K562 (cell line): Measurements from ENCODE around the gene CABLES1. TPM values are rescaled to one million over a fixed set of nuclear protein-coding genes. Genes with fewer than 3 reads are reported as not detected.

ENCODE experiments used
- ATAC-seq: fragments of 200-7000 bp; cut with Tn5 transposase; 3 replicates; pipeline ENCODE4 v1.9.1; 2020; ENCODE audit warnings: moderate library complexity
- BruUV-seq: library from RNA; stranded (reverse); fragments of 400-500 nt; replicated peaks from 2 replicates; lab custom pipeline; 2021; lab: Mats Ljungman, UMichigan
- CTCF ChIA-PET: fragments of 300-600 bp; formaldehyde crosslinking; extraction: SDS; loops from one replicate; lab custom pipeline; 2021; ENCODE audit warnings: low intra/inter-chr PET ratio; lab: Yijun Ruan, JAX
- POLR2A ChIA-PET: fragments of 300-600, 350-650 bp; sonication (Branson Sonifier 250); formaldehyde crosslinking; extraction: SDS; loops from one replicate; lab custom pipeline; 2021; ENCODE audit warnings: antibody characterized with exemption, inconsistent platforms; lab: Yijun Ruan, JAX
- DNase-seq, 4 experiments: peaks; one replicate each; pipeline versions ENCODE4 v3.0.0 to v3.0.0-alpha.2; 2011 to 2018; ENCODE audit warnings: low spot score in 3 of 4, mixed read lengths in 3 of 4; ENCODE audit errors: extremely low read depth in 1 of 4
- FAIRE-seq: peaks from 2 replicates; lab custom pipeline; 2011; peaks lifted over from hg19 to GRCh38; lab: Jason Lieb, UNC
- H2AFZ ChIP-seq: 2 replicates; pipeline ENCODE4 v1.6.0; 2011; ENCODE audit warnings: low read depth, low read length, control low read depth, inconsistent platforms
- H3K27ac ChIP-seq: fragments of 200-600 bp; 3 replicates; pipeline ENCODE4 v1.8.0; 2011; ENCODE audit warnings: low read depth, mild to moderate bottlenecking, control low read depth, inconsistent platforms, low read length, moderate library complexity, mixed read lengths; ENCODE audit errors: extremely low read depth
- H3K27me3 ChIP-seq, 2 experiments: fragments of 300-600 bp in 1 of 2; 2 replicates in 1 of 2; 3 replicates in 1 of 2; pipeline versions ENCODE4 v1.6.0 to v1.8.0; 2011; ENCODE audit warnings: inconsistent platforms in 2 of 2, low read length in 2 of 2, mild to moderate bottlenecking in 1 of 2, mixed read lengths in 1 of 2, moderate library complexity in 1 of 2; ENCODE audit not compliant: control insufficient read depth in 2 of 2, insufficient read depth in 2 of 2
- H3K36me3 ChIP-seq: fragments of 300-600 bp; 3 replicates; pipeline ENCODE4 v1.8.0; 2011; ENCODE audit warnings: mild to moderate bottlenecking, low read length, inconsistent platforms; ENCODE audit not compliant: control insufficient read depth, insufficient read depth
- H3K4me1 ChIP-seq, 2 experiments: fragments of 200-600 bp in 1 of 2; replicated peaks in 1 of 2; 2 replicates in 1 of 2; 3 replicates in 1 of 2; pipeline versions ENCODE4 v1.5.1 to v1.8.0; 2011; ENCODE audit warnings: inconsistent platforms in 2 of 2, low read length in 2 of 2, mild to moderate bottlenecking in 1 of 2, mixed read lengths in 1 of 2, moderate library complexity in 1 of 2; ENCODE audit not compliant: control insufficient read depth in 2 of 2, insufficient read depth in 2 of 2
- H3K4me2 ChIP-seq: 2 replicates; pipeline ENCODE4 v1.6.1; 2011; ENCODE audit warnings: low read length, control low read depth, inconsistent platforms, mixed read lengths; ENCODE audit not compliant: insufficient read depth
- H3K4me3 ChIP-seq: fragments of 200-600 bp; sonication (generic), shearing (Covaris generic); 2 replicates; pipeline ENCODE4 v1.5.1; 2016; ENCODE audit warnings: control low read depth, inconsistent platforms
- H3K79me2 ChIP-seq: fragments of 200-600 bp; 3 replicates; pipeline ENCODE4 v1.8.0; 2011; ENCODE audit warnings: low read length, inconsistent platforms; ENCODE audit not compliant: control insufficient read depth, insufficient read depth
- H3K9ac ChIP-seq, 2 experiments: 2 replicates each; pipeline versions ENCODE4 v1.6.0 to v1.6.1; 2011; ENCODE audit warnings: low read depth in 2 of 2, low read length in 2 of 2, control low read depth in 1 of 2, inconsistent platforms in 1 of 2, mild to moderate bottlenecking in 1 of 2, mixed read lengths in 1 of 2; ENCODE audit not compliant: insufficient read depth in 1 of 2
- H3K9me1 ChIP-seq: one replicate; pipeline ENCODE4 v1.6.0; 2011; ENCODE audit warnings: inconsistent platforms, mild to moderate bottlenecking, low read length, moderate library complexity; ENCODE audit not compliant: control insufficient read depth, insufficient read depth
- H3K9me3 ChIP-seq: replicated peaks from 2 replicates; pipeline ENCODE4 v1.5.1; 2011; ENCODE audit warnings: low read depth, low read length, inconsistent platforms; ENCODE audit not compliant: control insufficient read depth, insufficient read depth
- H4K20me1 ChIP-seq: replicated peaks from 2 replicates; pipeline ENCODE4 v1.6.1; 2011; ENCODE audit warnings: low read length, inconsistent platforms, mixed read lengths; ENCODE audit not compliant: control insufficient read depth, insufficient read depth
- CEBPB ChIP-seq: fragments of 450-650 bp; IDR thresholded peaks from 2 replicates; pipeline ENCODE4 v1.6.1; 2016; ENCODE audit warnings: missing genetic modification characterization, missing compliant biosample characterization
- CEBPG ChIP-seq, 3 experiments: fragments of 200-800 bp in 1 of 3; sonication (Bioruptor generic) in 1 of 3; sonication (generic) in 1 of 3; formaldehyde crosslinking in 1 of 3; IDR thresholded peaks in 2 of 3; conservative IDR thresholded peaks in 1 of 3; 2 replicates each; pipeline versions ENCODE4 v1.6.1 to v1.8.0; 2016 to 2022; ENCODE audit warnings: missing compliant biosample characterization in 2 of 3, missing genetic modification characterization in 2 of 3, mild to moderate bottlenecking in 1 of 3, missing genetic modification reagents in 1 of 3
- MCM5 ChIP-seq: fragments of 450-650 bp; IDR thresholded peaks from 2 replicates; pipeline ENCODE4 v1.6.1; 2016; ENCODE audit warnings: low read depth
- NFIC ChIP-seq: fragments of 450-650 bp; IDR thresholded peaks from 2 replicates; pipeline ENCODE4 v1.6.1; 2017; ENCODE audit warnings: mild to moderate bottlenecking, inconsistent platforms
- RHOXF2B ChIP-seq: fragments of 250-450 bp; sonication (Bioruptor Pico); conservative IDR thresholded peaks from 2 replicates; pipeline ENCODE4 v1.5.1; 2021
- SAFB ChIP-seq: fragments of 200-400 bp; formaldehyde crosslinking; IDR thresholded peaks from 2 replicates; pipeline ENCODE4 v1.6.1; 2017; ENCODE audit warnings: low read depth, low read length, borderline replicate concordance
- SUPT5H ChIP-seq: fragments of 450-650 bp; IDR thresholded peaks from 2 replicates; pipeline ENCODE4 v1.6.1; 2016
- XRCC3 ChIP-seq: fragments of 450-650 bp; IDR thresholded peaks from 2 replicates; pipeline ENCODE4 v1.6.1; 2017; ENCODE audit warnings: mild to moderate bottlenecking, moderate library complexity
- WGBS: fragments of 100-300 bp; shearing (Covaris generic); methylation state at CpG from one replicate; pipeline ENCODE4 v1.1.6; 2016; ENCODE audit warnings: low coverage, mixed read lengths; ENCODE audit not compliant: insufficient coverage; ENCODE audit errors: missing lambda C conversion rate; 5-methylcytosine and 5-hydroxymethylcytosine counted together
- in situ Hi-C: fragments of 300-500 bp; cut with MboI; formaldehyde crosslinking; loops from 4 replicates; pipeline ENCODE4 v1.15.0; 2018; ENCODE audit warnings: inconsistent platforms, mixed read lengths
- intact Hi-C: fragments of 100-400 bp; cut with micrococcal nuclease; formaldehyde crosslinking; loops from 2 replicates; pipeline ENCODE4 v1.14.2; 2022
- polyA plus RNA-seq, 8 experiments: library from polyadenylated mRNA; depleted of rRNA in 4 of 8; stranded (reverse) in 5 of 8; unstranded in 3 of 8; fragments of >200 nt; fragmentation: Nextera tagmentation in 2 of 8; fragmentation: Illumina TruSeq in 1 of 8; extraction: Ambion mirVana in 2 of 8; extraction: Trizol in 1 of 8; gene quantifications; 2 replicates each; pipeline versions ENCODE4 v1.2.1 to v1.2.3, GENCODE V29; 2011 to 2014; ENCODE audit warnings: inconsistent platforms in 1 of 8, missing spikeins in 1 of 8
- total RNA-seq, 7 experiments: library from RNA; depleted of rRNA in 6 of 7; stranded (reverse); fragments of >200 nt in 6 of 7; fragmentation: Illumina TruSeq in 2 of 7; extraction: Trizol in 2 of 7; gene quantifications; 2 replicates each; pipeline versions ENCODE4 v1.2.1 to v1.2.3, GENCODE V29; 2011 to 2021; ENCODE audit warnings: low replicate concordance in 1 of 7
- TF ChIP-seq, protein P1 (sequence below): fragments of 450-650 bp; formaldehyde crosslinking; conservative IDR thresholded peaks from 2 replicates; pipeline ENCODE4 v1.4.0; 2022; ENCODE audit warnings: mild to moderate bottlenecking, missing genetic modification characterization

Gene CABLES1
- total and polyA plus RNA-seq, 9 of the 15 experiments (the other 6 are each of a cell fraction or from before 2014, with no cell fraction given), result 0.04 to 0.10 (median 0.06) TPM; not detected in 3

DNA sequence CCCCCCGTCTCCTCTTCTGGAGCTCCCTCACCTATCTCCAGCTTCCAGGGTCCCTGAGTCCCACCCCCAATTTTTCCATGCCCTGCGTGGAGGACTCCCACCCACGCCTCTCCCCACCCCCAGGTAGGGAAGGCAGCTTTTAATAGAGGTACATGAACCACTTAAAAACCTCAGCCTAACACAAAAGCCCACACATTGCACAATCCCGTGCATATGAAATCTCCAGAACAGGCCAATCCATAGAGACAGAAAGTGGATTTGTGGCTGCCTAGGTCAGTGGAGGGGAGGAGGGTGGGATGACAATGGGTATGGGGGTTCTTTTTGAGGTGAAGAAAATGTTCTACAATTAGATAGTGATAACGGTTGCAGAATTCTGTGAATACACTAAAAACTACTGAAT lies 145.6 kb downstream of the CABLES1 start:
- Histone ChIP-seq H3K9me1 (no peaks in the 10 kb centered on the region), H3K79me2 (no peaks in the 10 kb centered on the region), H3K9ac (no peak overlapping the region), H3K27ac (no peak overlapping the region), H3K4me2 (no peak overlapping the region), H3K4me3 (no peak overlapping the region), H3K36me3 (no peaks in the 10 kb centered on the region), H3K9me3 (no peaks in the 10 kb centered on the region), H3K27me3 (no peaks in the 10 kb centered on the region), H4K20me1 (no peaks in the 10 kb centered on the region), H3K4me1 (peaks cover 5% of the 10 kb centered on the region in 2 experiments; a peak in 3 of 5 replicates), H2AFZ (no peak overlapping the region)
- intact Hi-C loops (no loop called here), in situ Hi-C loops (no loop called here)
- POLR2A ChIA-PET, result interaction anchor here (1.1 to 1.3 kb wide), 2 partner anchors 9 to 10 kb away, joined by 3 read pairs; no protein-coding TSS in a partner anchor
- TF ChIP-seq MCM5, result no peak
- no peak for TF ChIP-seq RHOXF2B
- TF ChIP-seq SUPT5H, result no peak
- no peak for TF ChIP-seq CEBPG (CRISPR knock-in tag; IDR thresholded peaks at IDR 0.05)
- peak in 1 of 2 experiments; percentile 23; a peak in 1 of 4 replicates for TF ChIP-seq CEBPG (tag; conservative IDR thresholded peaks at IDR 0.05 in 1 of 2, IDR thresholded peaks at IDR 0.05 in 1 of 2)
- TF ChIP-seq, protein P1, sequence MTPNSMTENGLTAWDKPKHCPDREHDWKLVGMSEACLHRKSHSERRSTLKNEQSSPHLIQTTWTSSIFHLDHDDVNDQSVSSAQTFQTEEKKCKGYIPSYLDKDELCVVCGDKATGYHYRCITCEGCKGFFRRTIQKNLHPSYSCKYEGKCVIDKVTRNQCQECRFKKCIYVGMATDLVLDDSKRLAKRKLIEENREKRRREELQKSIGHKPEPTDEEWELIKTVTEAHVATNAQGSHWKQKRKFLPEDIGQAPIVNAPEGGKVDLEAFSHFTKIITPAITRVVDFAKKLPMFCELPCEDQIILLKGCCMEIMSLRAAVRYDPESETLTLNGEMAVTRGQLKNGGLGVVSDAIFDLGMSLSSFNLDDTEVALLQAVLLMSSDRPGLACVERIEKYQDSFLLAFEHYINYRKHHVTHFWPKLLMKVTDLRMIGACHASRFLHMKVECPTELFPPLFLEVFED (CRISPR knock-in tag), result no peak
- TF ChIP-seq NFIC, result no peak
- no peak for TF ChIP-seq XRCC3
- no peak for TF ChIP-seq SAFB
- TF ChIP-seq CEBPB (tag), result peak; percentile 50; the same call in 1 of the 2 replicates
- WGBS, result 30% methylated on average over 5 of the region's 5 CpGs
- no peak for DNase-seq
- CTCF ChIA-PET, result no interaction called here
- no peak for ATAC-seq
- BruUV-seq, result no TSS peak
- no peak for FAIRE-seq
